Transverse colon (tissue), 4 donors: ENCODE measurements around the gene CCDC148. TPM values are rescaled to one million over a fixed set of nuclear protein-coding genes. Genes with fewer than 3 reads are reported as not detected.
A peak's percentile ranks its signal among the peaks of the same experiment; 100 is the strongest.

ENCODE experiments used
- DNase-seq: peaks from one replicate; pipeline ENCODE4 v3.0.0-alpha.2; 2019
- H3K27ac ChIP-seq, 4 donors: fragments of 200-600 bp; sonication (generic); 2 replicates each; pipeline ENCODE4 v1.5.1; 2016 to 2018; ENCODE audit warnings: inconsistent platforms in 4 of 4
- H3K27me3 ChIP-seq: fragments of 200-600 bp; sonication (generic); 2 replicates; pipeline ENCODE4 v1.5.1; 2017; ENCODE audit warnings: inconsistent platforms
- H3K36me3 ChIP-seq, 4 donors: fragments of 200-600 bp; sonication (generic); 2 replicates each; pipeline ENCODE4 v1.5.1; 2017 to 2019; ENCODE audit warnings: inconsistent platforms in 4 of 4
- H3K4me1 ChIP-seq, 4 donors: fragments of 200-600 bp; sonication (generic); 2 replicates each; pipeline ENCODE4 v1.5.1; 2017 to 2020; ENCODE audit warnings: inconsistent platforms in 4 of 4
- H3K4me3 ChIP-seq, 4 donors: fragments of 200-600 bp; sonication (generic); 1 replicate in 1 of 4; 2 replicates in 3 of 4; pipeline versions ENCODE4 v1.5.1 to v1.6.1; 2017 to 2019; ENCODE audit warnings: inconsistent platforms in 4 of 4
- H3K9me3 ChIP-seq, 2 donors: fragments of 200-600 bp; sonication (generic); 2 replicates each; pipeline ENCODE4 v1.5.1; 2017 to 2019; ENCODE audit warnings: inconsistent platforms in 2 of 2
- EP300 ChIP-seq: sonication (generic); formaldehyde crosslinking; IDR thresholded peaks from one replicate; pipeline ENCODE4 v1.6.1; 2017; ENCODE audit warnings: antibody characterized with exemption, low read depth
- POLR2A ChIP-seq: fragments of 450-650 bp; IDR thresholded peaks from one replicate; pipeline ENCODE4 v1.6.1; 2016; ENCODE audit warnings: antibody characterized with exemption, mild to moderate bottlenecking, moderate library complexity
- POLR2AphosphoS5 ChIP-seq, 3 donors: sonication (generic); formaldehyde crosslinking; IDR thresholded peaks; one replicate each; pipeline ENCODE4 v1.6.1; 2016; ENCODE audit warnings: antibody characterized with exemption in 3 of 3
- WGBS, 2 donors: methylation state at CpG; one replicate each; pipeline ENCODE4 v1.1.5; 2018; ENCODE audit warnings: low coverage in 1 of 2; 5-methylcytosine and 5-hydroxymethylcytosine counted together
- in situ Hi-C, 4 donors: fragments of 200-750 bp; cut with MboI; loops; one replicate each; pipeline versions ENCODE4 v1.15.0 to v1.15.1; 2017; ENCODE audit warnings: low sequenced_read_pairs in 3 of 4, low pct_ligation_motif_present in 1 of 4, low pct_unique_long_range_greater_than_20kb in 1 of 4
- intact Hi-C: fragments of 100-400 bp; cut with DNase I; formaldehyde crosslinking; loops from one replicate; pipeline ENCODE4 v1.15.1; 2023; ENCODE audit warnings: low total_unique reads
- total RNA-seq, 4 donors: library from RNA; depleted of rRNA; stranded (reverse); fragments of >200 nt; gene quantifications; one replicate each; pipeline ENCODE4 v1.1.0, GENCODE V29; 2016
- TF ChIP-seq, protein P1 (sequence below), 5 experiments: fragments of 200-600 bp in 3 of 5; fragments of 450-650 bp in 2 of 5; sonication (generic) in 3 of 5; IDR thresholded peaks; 1 replicate in 2 of 5; 2 replicates in 3 of 5; pipeline ENCODE4 v1.5.1; 2016 to 2017; ENCODE audit warnings: antibody characterized with exemption in 5 of 5, inconsistent platforms in 3 of 5, mild to moderate bottlenecking in 2 of 5, moderate library complexity in 1 of 5

The CCDC148 gene
- total RNA-seq, 4 donors from 2014 or later: 0.48 TPM; not detected in 3

DNA sequence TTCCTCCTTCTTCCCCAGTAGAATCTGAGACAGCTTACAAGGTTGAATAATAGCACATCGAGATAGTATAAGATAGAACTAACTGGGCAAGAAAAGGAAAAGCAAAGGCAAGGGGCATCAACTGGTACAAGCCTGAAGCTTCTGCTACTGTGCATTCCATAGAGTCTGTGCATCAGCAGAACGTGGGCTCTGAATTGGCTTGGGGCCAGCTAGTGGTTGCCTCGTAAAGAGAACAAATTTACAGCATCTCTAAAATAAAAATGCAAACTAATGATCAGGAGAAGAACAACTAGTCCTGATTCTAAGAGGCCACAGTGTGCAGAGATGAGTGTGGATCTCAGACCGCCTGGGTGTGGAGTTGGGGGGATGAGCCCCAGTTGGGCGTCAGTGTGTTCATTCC is 318.3 kb downstream of the CCDC148 start:
- intact Hi-C loops (no loop called here), in situ Hi-C loops (no loop called here)
- 19 to 43% methylated on average over 4 to 5 of the region's 5 CpGs for WGBS, 2 donors
- no peak overlapping the region for H3K27ac ChIP-seq
- TF ChIP-seq, protein P1, sequence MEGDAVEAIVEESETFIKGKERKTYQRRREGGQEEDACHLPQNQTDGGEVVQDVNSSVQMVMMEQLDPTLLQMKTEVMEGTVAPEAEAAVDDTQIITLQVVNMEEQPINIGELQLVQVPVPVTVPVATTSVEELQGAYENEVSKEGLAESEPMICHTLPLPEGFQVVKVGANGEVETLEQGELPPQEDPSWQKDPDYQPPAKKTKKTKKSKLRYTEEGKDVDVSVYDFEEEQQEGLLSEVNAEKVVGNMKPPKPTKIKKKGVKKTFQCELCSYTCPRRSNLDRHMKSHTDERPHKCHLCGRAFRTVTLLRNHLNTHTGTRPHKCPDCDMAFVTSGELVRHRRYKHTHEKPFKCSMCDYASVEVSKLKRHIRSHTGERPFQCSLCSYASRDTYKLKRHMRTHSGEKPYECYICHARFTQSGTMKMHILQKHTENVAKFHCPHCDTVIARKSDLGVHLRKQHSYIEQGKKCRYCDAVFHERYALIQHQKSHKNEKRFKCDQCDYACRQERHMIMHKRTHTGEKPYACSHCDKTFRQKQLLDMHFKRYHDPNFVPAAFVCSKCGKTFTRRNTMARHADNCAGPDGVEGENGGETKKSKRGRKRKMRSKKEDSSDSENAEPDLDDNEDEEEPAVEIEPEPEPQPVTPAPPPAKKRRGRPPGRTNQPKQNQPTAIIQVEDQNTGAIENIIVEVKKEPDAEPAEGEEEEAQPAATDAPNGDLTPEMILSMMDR (IDR thresholded peaks at IDR 0.05): no peak
- TF ChIP-seq POLR2A (no peak), POLR2AphosphoS5 (IDR thresholded peaks at IDR 0.05) (no peak), EP300 (no peak)
- H3K4me1 ChIP-seq: peaks cover 0 to 6% (median 0%) of the 10 kb centered on the region in 4 donors
- no peak overlapping the region for H3K4me3 ChIP-seq
- no peaks in the 10 kb centered on the region for H3K27me3 ChIP-seq
- DNase-seq: no peak
- H3K36me3 ChIP-seq: no peaks in the 10 kb centered on the region
- no peaks in the 10 kb centered on the region for H3K9me3 ChIP-seq

DNA sequence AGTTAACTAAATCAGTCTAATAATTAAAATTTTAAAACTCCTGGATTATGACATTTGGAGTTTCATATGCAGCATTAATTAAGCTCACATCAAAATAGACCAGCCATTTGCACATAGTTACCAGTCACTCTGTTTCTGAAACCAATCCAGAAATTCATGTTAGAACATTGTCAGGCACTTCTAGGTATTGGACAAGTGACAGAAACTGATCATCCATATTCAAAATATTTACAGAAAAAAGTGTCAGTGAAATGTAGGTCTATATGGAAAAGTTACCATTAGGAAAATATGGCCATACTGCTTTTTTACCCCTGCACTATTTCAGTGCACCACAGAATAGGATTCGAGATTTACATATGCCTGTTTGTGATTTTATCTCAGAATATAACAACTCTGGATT is 321.5 kb downstream of the CCDC148 start:
- no peak for DNase-seq
- Histone ChIP-seq H3K9me3 (no peaks in the 10 kb centered on the region), H3K4me1 (peaks cover 0 to 32% (median 6%) of the 10 kb centered on the region in 4 donors), H3K27ac (no peak overlapping the region), H3K4me3 (no peak overlapping the region), H3K36me3 (no peaks in the 10 kb centered on the region), H3K27me3 (no peaks in the 10 kb centered on the region)
- 82 to 89% methylated on average over 1 of the region's 1 CpG for WGBS, 2 donors
- in situ Hi-C loops (no loop called here), intact Hi-C loops (no loop called here)
- TF ChIP-seq POLR2A (no peak), EP300 (no peak), POLR2AphosphoS5 (IDR thresholded peaks at IDR 0.05) (no peak)
- TF ChIP-seq, protein P1 (IDR thresholded peaks at IDR 0.05): no peak

DNA sequence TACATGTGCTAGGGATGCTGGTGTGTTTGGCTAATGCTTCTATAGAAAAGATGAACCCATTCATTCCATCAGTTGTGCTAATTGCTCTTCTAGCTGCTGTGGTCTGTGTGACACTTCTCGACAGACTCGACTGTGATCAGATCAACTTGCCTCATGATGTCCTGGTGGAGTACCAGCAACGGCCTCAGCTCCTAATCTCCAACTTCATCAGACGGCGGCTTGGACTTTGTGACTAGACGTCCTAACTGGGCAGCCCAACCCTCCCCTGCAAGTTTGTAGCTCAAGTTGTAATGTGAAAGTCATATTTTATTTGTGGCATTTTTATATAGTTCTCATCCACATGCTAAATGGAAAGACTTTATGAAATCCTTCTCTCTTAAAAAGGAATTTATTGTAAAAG is 321.9 kb downstream of the CCDC148 start:
- Histone ChIP-seq H3K9me3 (no peaks in the 10 kb centered on the region), H3K36me3 (no peaks in the 10 kb centered on the region), H3K27me3 (no peaks in the 10 kb centered on the region), H3K4me1 (peaks cover 0 to 36% (median 9%) of the 10 kb centered on the region in 4 donors), H3K4me3 (no peak overlapping the region), H3K27ac (no peak overlapping the region)
- in situ Hi-C loops: no loop called here
- 72% methylated on average over 4 to 6 of the region's 6 CpGs for WGBS, 2 donors
- intact Hi-C loops: no loop called here
- DNase-seq: peak; percentile 68
- no peak for TF ChIP-seq POLR2A
- TF ChIP-seq EP300: no peak
- no peak for TF ChIP-seq POLR2AphosphoS5 (IDR thresholded peaks at IDR 0.05)
- TF ChIP-seq, protein P1 (IDR thresholded peaks at IDR 0.05): peak in 2 of 5 experiments; percentile 29 to 34

DNA sequence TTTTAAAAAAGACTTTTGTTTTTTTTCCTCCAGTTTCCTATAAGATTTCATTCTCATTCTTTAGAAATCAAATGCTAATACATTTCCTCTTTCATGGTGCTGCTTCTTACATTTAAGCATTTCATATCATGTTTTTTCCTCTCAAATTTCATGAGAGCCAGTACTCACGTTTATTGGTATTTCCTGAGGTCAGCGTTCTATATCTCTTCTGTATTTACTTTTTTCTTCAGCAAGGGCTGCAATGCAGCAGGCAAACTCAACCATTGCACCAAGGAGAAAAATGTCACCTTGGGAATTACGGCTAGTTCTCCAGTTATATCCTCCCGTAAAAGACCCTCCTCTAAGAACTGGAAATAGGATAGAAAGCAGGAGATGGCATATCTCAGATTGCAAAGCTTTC is 322.5 kb downstream of the CCDC148 start:
- WGBS, 2 donors: 63 to 74% methylated on average over 4 of the region's 4 CpGs
- intact Hi-C loops: no loop called here
- DNase-seq: no peak
- H3K4me1 ChIP-seq: peaks cover 0 to 40% (median 12%) of the 10 kb centered on the region in 4 donors
- no peak overlapping the region for H3K27ac ChIP-seq
- TF ChIP-seq POLR2A (no peak), POLR2AphosphoS5 (IDR thresholded peaks at IDR 0.05) (no peak), EP300 (no peak)
- TF ChIP-seq, protein P1 (IDR thresholded peaks at IDR 0.05): no peak
- no peaks in the 10 kb centered on the region for H3K36me3 ChIP-seq
- H3K9me3 ChIP-seq: no peaks in the 10 kb centered on the region
- H3K4me3 ChIP-seq: no peak overlapping the region
- H3K27me3 ChIP-seq: no peaks in the 10 kb centered on the region
- in situ Hi-C loops: no loop called here
